ENCODE results near the gene AEBP2.

DNA sequence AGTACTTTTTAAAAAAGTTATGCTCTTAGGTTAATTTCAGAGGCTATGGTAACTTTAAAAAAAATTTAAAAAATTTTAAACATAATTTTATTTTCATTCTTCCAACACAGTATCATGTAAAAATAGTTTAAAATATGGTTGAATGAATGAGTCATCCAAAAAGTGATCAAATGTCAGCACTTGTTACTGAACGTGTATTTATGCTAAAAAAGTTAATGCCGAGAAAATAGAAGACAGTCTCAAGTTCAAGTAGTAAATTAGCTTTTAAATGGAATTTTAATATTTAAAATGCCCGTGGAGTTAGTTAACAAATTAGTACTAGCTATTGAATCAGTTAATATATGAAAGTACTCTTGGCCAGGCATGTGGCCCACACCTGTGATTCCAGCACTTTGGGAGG lies 4.8 kb downstream of the AEBP2 start:
- TF ChIP-seq POLR2A (IDR thresholded peaks at IDR 0.05), result no peak
- TF ChIP-seq, protein P1, sequence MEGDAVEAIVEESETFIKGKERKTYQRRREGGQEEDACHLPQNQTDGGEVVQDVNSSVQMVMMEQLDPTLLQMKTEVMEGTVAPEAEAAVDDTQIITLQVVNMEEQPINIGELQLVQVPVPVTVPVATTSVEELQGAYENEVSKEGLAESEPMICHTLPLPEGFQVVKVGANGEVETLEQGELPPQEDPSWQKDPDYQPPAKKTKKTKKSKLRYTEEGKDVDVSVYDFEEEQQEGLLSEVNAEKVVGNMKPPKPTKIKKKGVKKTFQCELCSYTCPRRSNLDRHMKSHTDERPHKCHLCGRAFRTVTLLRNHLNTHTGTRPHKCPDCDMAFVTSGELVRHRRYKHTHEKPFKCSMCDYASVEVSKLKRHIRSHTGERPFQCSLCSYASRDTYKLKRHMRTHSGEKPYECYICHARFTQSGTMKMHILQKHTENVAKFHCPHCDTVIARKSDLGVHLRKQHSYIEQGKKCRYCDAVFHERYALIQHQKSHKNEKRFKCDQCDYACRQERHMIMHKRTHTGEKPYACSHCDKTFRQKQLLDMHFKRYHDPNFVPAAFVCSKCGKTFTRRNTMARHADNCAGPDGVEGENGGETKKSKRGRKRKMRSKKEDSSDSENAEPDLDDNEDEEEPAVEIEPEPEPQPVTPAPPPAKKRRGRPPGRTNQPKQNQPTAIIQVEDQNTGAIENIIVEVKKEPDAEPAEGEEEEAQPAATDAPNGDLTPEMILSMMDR (IDR thresholded peaks at IDR 0.05), result no peak
